Effector memory CD4-positive, alpha-beta T cell (primary cell): ENCODE measurements around the gene HSPG2.

ENCODE experiments used
- DNase-seq, 3 donors: peaks; one replicate each; pipeline ENCODE4 v3.0.0-alpha.2; 2020
- H3K27ac ChIP-seq: 2 replicates; pipeline ENCODE4 v1.7.0; 2013; ENCODE audit warnings: mild to moderate bottlenecking, low read length, moderate library complexity; ENCODE audit not compliant: insufficient read depth, poor library complexity, severe bottlenecking
- H3K27me3 ChIP-seq: replicated peaks from 2 replicates; pipeline ENCODE4 v1.7.0; 2013; ENCODE audit warnings: mild to moderate bottlenecking, low read length; ENCODE audit not compliant: insufficient read depth, control insufficient read depth, poor library complexity, severe bottlenecking
- H3K36me3 ChIP-seq: 2 replicates; pipeline ENCODE4 v1.7.0; 2013; ENCODE audit warnings: mild to moderate bottlenecking, low read length, moderate library complexity; ENCODE audit not compliant: control insufficient read depth, insufficient read depth
- H3K4me1 ChIP-seq: 2 replicates; pipeline ENCODE4 v1.7.0; 2013; ENCODE audit warnings: low read length, mild to moderate bottlenecking; ENCODE audit not compliant: control insufficient read depth, insufficient read depth, poor library complexity, severe bottlenecking
- H3K4me3 ChIP-seq: 2 replicates; pipeline ENCODE4 v1.7.0; 2013; ENCODE audit warnings: low read length, low read depth, mild to moderate bottlenecking; ENCODE audit not compliant: insufficient read depth, poor library complexity, severe bottlenecking
- H3K9me3 ChIP-seq: 2 replicates; pipeline ENCODE4 v1.7.0; 2013; ENCODE audit warnings: mild to moderate bottlenecking, low read length, moderate library complexity; ENCODE audit not compliant: control insufficient read depth

Gene HSPG2

DNA sequence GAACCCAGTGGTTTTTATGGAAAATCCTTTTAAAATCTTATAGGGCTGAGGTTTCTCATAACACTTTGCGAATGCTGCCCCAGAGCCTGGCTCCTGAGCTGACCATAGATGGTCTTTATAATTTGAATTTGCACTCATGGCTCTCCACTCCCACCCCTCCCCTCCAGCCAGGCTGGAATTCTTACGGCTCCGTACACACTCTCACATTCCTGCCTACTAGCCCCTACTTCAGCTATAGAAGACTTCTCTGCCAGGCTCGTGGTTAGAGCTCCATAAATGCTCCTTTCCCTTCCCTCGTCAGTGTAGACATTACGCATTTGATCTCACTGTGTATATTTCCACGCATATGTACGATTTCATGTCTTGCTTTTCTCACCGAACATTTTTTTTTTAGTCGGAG lies 5.4 kb upstream of the HSPG2 start:
- Histone ChIP-seq H3K4me3 (no peak overlapping the region), H3K9me3 (no peaks in the 10 kb centered on the region), H3K4me1 (no peaks in the 10 kb centered on the region), H3K36me3 (no peaks in the 10 kb centered on the region), H3K27ac (no peak overlapping the region), H3K27me3 (no peaks in the 10 kb centered on the region)
- no peak for DNase-seq

DNA sequence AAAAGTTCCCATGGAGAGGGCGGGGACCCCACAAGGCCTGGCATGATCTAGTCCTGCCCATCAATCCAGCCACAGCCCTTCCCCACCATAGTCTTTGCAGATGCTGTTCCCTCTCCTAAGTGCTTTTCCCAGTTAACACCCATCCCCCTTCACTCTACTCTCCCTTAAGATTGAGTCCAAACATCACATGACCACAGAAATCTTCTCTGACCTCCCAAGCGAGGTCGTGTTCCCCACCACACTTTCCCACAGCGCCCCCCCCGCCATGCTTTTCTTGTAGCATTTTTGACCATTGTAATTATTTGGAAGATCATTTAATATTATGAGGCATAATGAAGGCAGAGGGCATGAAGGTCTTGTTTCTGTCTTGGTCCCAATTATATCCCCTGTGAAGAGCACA lies 4.3 kb upstream of the HSPG2 start:
- Histone ChIP-seq H3K9me3 (no peaks in the 10 kb centered on the region), H3K27me3 (no peaks in the 10 kb centered on the region), H3K4me3 (no peak overlapping the region), H3K4me1 (no peaks in the 10 kb centered on the region), H3K27ac (no peak overlapping the region), H3K36me3 (no peaks in the 10 kb centered on the region)
- DNase-seq = no peak

DNA sequence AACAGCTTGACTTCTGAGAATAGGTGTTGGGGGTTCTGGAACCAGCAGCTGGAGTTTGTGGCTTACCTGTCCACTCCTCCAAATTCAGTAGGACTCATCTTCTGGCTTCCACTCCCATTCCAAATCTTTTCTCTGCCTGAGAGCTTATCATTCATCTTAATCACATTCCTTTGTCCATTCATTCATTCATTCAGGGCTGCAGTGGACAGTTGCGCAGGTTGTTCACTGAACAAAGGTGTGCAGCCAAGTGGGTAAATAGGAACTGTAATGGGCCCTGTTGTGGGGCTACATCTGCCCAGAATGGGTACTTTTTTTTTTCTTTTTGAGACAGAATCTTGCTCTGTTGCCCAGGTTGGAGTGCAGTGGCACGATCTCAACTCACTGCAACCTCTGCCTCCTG lies 3.4 kb upstream of the HSPG2 start:
- Histone ChIP-seq H3K4me3 (no peak overlapping the region), H3K27ac (no peak overlapping the region), H3K4me1 (no peaks in the 10 kb centered on the region), H3K27me3 (no peaks in the 10 kb centered on the region), H3K9me3 (no peaks in the 10 kb centered on the region), H3K36me3 (no peaks in the 10 kb centered on the region)
- no peak for DNase-seq

- H3K9me3 ChIP-seq = no peaks in the 10 kb centered on the region
- H3K4me1 ChIP-seq = no peaks in the 10 kb centered on the region
- H3K4me3 ChIP-seq = no peak overlapping the region
- no peak overlapping the region for H3K27ac ChIP-seq
- H3K36me3 ChIP-seq = no peaks in the 10 kb centered on the region
- no peaks in the 10 kb centered on the region for H3K27me3 ChIP-seq
- DNase-seq = no peak
Observed at GRCh38 chr1:21939650-21940374, 2.7 kb upstream of the HSPG2 start.

GRCh38 chr1:21938732-21939538 lies 1.8 kb upstream of the HSPG2 start:
- no peaks in the 10 kb centered on the region for H3K4me1 ChIP-seq
- H3K36me3 ChIP-seq = no peaks in the 10 kb centered on the region
- no peak overlapping the region for H3K4me3 ChIP-seq
- H3K27ac ChIP-seq = no peak overlapping the region
- DNase-seq = no peak
- H3K9me3 ChIP-seq = no peaks in the 10 kb centered on the region
- H3K27me3 ChIP-seq = no peaks in the 10 kb centered on the region

DNA sequence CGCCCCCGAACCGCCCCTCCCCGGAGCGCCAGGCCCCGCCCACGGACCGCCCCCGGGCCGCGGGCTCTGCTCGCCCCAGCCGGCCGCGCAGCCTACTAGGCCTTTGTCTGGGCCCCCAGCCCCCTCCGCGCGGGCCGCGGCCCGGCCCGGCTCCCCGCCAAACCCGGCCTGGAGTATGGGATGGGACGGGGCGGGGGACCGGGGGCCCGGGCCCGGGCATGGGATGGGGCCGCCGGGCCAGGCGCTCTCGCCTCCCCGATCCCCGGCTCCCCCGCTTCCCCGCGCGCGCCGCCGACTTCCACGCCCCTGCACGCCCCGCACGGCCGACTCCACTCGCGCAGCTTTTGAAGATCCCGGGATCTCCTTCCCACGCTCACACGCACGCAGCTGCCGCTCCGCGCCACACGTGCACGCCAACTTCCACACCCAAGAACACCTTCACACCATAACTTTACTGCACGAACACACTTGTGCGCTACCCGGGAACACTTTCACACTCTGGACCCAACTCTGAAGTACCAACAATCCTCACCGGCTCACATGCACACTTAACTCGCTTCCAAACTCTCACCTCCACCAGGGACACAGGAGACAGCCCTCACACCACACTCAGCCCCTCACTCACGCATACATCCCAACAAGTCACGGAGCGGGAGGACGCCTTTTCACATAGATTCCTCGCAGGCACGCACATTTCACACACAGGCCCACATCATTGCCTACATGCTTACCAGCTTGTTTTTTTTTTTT lies 437 bp upstream of the HSPG2 start:
- peak overlapping the region; percentile 62 for H3K4me3 ChIP-seq
- no peak overlapping the region for H3K27ac ChIP-seq
- no peaks in the 10 kb centered on the region for H3K27me3 ChIP-seq
- DNase-seq = peak; percentile 35 to 55 (median 45)
- no peaks in the 10 kb centered on the region for H3K36me3 ChIP-seq
- no peaks in the 10 kb centered on the region for H3K4me1 ChIP-seq
- H3K9me3 ChIP-seq = no peaks in the 10 kb centered on the region

DNA sequence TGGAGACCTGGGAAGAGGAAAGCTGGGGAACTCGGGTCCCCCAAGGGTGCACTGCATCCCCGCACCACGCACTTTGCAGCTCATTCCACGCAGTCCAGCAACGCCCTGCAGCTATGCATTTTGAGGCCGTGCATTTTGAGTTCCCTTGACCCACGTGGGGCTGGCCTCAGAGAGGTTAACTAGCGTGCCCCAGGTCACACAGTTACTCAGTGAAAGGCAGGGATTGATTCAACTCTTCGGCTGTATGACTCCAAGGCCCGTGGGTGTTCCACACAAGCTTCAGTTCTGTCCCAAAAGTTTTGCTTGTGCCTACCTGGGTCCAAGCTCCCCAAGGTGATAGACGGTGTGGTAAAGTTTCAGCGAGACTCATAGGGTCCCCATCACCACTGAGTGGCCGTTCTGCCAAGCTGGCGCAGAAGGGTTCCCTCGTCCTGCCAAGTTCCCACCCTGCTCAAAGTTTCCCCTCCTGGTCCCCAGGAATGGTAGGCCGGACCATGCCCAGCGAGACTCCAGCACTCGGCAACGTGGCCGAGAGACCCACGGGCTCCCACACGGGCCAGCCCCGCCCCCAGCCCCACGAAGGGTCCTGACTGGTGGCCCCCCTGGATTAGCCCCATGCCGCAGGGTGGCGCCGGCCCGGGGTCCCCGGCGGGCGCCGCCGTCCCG lies 611 bp downstream of the HSPG2 start:
- H3K4me1 ChIP-seq = no peaks in the 10 kb centered on the region

DNA sequence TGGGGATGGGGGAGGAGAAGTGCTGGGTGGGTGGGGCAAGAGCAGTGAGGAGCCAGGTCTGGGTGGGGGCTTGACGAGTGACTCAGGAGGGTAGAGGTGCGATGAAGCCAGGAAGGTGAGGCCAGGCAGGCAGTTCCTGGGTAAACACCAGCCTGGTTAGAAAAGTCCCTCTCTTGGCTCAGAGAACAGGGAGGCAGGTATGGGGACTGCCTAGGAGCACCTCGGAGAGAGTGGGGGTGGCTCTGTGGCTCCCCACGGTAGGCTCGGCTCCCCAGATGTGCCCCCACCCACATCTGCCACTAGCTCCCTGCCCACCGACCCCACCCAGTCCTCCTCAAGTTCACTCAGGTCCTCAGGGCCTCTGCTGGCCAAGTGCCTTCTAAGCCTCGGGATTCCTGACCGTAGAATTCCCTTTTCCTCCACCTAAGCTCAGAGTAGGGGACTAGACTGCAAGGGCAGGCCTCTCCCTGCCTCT lies 1.2 kb downstream of the HSPG2 start:
- Histone ChIP-seq H3K4me3 (peak overlapping the region; percentile 5), H3K27me3 (no peaks in the 10 kb centered on the region), H3K36me3 (no peaks in the 10 kb centered on the region), H3K4me1 (no peaks in the 10 kb centered on the region), H3K27ac (no peak overlapping the region), H3K9me3 (no peaks in the 10 kb centered on the region)
- DNase-seq = no peak

More for the DNA sequence above, 611 bp downstream of the HSPG2 start:
- peak overlapping the region; percentile 5 for H3K4me3 ChIP-seq
- no peaks in the 10 kb centered on the region for H3K36me3 ChIP-seq
- no peak for DNase-seq
- no peak overlapping the region for H3K27ac ChIP-seq
- no peaks in the 10 kb centered on the region for H3K9me3 ChIP-seq
- H3K27me3 ChIP-seq = no peaks in the 10 kb centered on the region

GRCh38 chr1:21935393-21935804 lies 1.7 kb downstream of the HSPG2 start:
- Histone ChIP-seq H3K4me1 (no peaks in the 10 kb centered on the region), H3K27ac (no peak overlapping the region), H3K9me3 (no peaks in the 10 kb centered on the region), H3K36me3 (no peaks in the 10 kb centered on the region), H3K4me3 (no peak overlapping the region), H3K27me3 (no peaks in the 10 kb centered on the region)
- no peak for DNase-seq
